HG03175 (cell line): ENCODE results near the gene ATF1.
"Not testable (repeated sequence)": the region's sequence is repeated elsewhere in the genome, so short reads cannot be mapped to it uniquely, and the experiment has no call there.

ENCODE experiments used
- ATAC-seq: cut with Tn5 transposase; IDR thresholded peaks from one replicate; pipeline ENCODE4 v1.9.1; 2021; ENCODE audit warnings: mild to moderate bottlenecking, moderate library complexity; ENCODE audit not compliant: unreplicated experiment

ATF1 gene

GRCh38 chr12:50855218-50855617 lies 91.3 kb downstream of the ATF1 start:
- ATAC-seq, result not testable (repeated sequence)

- ATAC-seq, result not testable (repeated sequence)
These were observed 91.8 kb downstream of the ATF1 start for GRCh38 chr12:50855679-50856078.

- no peak for ATAC-seq
These were observed 95.9 kb downstream of the ATF1 start for GRCh38 chr12:50859621-50860310.

GRCh38 chr12:50862316-50862715 lies 98.4 kb downstream of the ATF1 start:
- no peak for ATAC-seq

GRCh38 chr12:50865266-50865665 lies 101.4 kb downstream of the ATF1 start:
- ATAC-seq, result no peak

GRCh38 chr12:50868881-50869280 lies 105.0 kb downstream of the ATF1 start:
- not testable (repeated sequence) for ATAC-seq
